GM19467 (cell line): ENCODE data around the gene CAMLG.
A peak's percentile ranks its signal among the peaks of the same experiment; 100 is the strongest.
"Not testable (repeated sequence)": the region's sequence is repeated elsewhere in the genome, so short reads cannot be mapped to it uniquely, and the experiment has no call there.

Experiments used
- ATAC-seq: cut with Tn5 transposase; IDR thresholded peaks from one replicate; pipeline ENCODE4 v1.9.1; 2021; ENCODE audit warnings: mild to moderate bottlenecking, moderate library complexity; ENCODE audit not compliant: unreplicated experiment

CAMLG gene

DNA sequence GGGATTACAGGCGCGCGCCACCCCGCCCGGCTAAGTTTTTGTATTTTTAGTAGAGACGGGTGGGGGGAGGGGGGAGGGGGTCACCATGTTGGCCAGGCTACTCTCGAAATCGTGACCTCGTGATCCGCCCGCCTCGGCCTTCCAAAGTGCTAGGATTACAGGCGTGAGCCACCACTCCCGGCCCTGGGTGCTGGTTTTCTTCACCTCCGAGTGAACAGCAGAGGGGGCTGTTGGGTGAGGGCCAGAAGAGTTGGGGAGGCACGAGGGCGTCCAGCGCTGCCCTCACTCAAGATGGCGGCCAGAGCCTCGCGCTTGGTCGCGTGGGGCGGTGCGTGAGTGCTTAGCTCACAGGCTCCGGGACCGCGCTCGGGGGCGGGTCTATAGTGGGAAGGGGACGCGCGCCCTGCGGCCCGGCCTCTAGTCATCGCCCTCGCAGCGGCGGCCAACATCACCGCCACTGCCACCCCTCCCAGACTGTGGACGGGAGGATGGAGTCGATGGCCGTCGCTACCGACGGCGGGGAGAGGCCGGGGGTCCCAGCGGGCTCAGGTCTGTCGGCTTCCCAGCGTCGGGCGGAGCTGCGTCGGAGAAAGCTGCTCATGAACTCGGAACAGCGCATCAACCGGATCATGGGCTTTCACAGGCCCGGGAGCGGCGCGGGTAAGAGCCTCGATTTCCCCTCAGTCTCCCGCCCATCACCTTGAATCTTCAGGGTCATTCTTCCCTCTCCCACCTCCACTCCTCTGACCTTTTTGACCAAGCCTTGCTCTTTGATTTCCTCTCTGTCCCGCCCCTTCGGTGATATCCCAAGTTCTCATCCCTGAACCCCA, at the start of gene CAMLG:
TSS of gene CAMLG (plus strand) at position 416 of the 830 bp plus-strand sequence. CDS start at position 489, 73 bp downstream.
- ATAC-seq: peak; percentile 93

DNA sequence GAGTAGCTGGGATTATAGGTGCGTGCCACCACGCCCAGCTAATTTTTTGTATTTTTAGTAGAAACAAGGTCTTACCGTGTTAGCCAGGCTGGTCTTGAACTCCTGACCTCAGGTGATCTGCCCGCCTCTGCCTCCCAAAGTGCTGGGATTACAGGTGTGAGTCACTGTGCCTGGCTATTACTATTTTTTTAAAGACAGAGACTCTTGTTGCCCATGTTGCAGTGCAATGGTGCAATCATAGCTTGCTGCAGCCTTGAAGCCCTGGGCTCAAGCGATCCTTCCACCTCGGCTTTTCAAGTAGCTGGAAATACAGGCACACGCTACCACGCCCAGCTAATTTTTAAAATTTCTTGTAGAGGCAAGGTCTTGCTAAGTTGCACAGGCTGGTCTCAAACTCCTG, 48.2 kb upstream of the CAMLG start:
- ATAC-seq: not testable (repeated sequence)

DNA sequence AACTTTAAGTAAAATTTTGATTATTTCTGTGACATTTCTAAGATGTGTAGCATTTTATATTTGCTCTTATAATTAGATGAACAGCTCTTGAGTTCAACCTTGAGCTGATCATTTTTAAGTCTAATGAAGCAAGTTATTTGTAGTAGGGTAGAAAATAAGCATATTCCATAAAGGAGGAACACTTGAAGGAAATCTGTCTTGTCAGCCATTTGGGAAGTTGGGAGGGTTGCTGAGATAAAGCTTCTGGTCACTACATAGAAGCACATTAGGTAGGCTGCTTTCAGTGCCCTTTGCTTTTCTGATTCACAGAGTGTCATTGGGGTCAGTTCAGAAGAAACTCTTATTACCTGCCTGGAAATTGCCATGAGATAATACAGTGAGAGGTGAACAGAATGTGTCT, 45.6 kb upstream of the CAMLG start:
- ATAC-seq: no peak

DNA sequence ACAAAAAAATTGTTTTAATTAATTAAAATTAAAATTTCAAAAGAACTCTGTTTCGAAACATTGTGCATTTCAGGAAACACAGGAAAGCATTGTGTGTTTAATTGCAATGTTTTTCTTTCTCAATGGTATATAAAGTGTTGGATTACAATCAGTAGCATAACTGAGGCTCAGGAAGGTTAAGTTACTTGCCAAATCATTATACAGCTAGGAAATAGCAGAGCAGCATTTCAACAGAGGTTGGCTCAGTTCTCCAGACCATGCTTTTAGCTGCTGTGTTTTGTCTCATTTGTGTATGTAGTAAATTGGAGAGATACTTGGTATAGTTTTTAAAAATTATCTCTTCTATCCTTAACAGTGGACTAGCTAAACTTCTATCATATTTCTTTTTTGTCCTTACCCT, 30.0 kb upstream of the CAMLG start:
- ATAC-seq: no peak

DNA sequence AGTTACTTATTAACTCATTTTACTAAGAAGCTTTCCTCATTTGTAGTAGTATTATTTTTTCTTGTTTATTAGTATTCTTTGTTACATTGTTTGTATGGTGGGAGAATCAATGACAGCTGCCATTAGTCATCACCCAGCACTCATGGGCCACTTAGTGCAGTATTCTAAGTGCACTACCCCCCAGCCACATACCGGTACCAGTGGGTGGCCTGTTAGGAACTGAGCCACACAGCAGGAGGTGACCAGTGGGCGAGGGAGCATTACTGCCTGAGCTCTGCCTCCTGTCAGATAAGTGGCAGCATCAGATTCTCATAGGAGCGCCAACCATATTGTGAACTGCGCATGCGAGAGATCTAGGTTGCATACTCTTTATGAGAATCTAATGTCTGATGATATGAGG, 24.2 kb upstream of the CAMLG start:
- ATAC-seq: no peak

DNA sequence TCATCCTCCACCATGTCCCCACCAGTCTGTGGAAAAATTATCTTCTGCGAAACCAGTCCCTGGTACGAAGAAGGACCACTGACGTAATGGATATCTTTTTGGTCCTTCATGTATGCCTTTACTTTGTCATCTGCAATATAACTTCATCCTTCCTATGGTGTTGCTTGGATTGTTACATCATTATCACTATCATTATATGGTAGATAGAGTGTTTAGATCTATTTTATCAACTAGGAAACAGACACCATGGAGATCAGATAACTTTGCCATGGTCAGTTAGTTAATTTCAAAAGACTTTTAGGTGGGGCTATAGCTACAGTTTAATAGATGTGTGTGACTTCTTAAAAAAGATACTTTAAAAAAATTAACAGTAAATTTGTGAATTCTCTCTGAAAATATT, 23.8 kb upstream of the CAMLG start:
- ATAC-seq: no peak

DNA sequence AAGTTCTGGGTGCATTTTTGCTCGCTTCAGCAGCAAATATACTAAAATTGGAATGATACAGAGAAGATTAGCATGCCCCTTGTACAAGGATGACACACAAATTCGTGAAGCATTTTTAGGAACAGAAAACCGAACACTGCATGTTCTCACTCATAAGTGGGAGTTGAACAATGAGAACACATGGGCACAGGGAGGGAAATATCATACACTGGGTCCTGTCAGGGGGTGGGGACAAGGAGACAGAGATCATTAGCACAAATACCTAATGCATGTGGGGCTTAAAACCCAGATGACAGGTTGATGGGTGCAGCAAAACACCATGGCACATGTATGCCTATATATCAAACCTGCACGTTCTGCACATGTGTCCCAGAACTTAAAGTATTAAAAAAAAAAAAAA, 22.9 kb upstream of the CAMLG start:
- ATAC-seq: not testable (repeated sequence)

DNA sequence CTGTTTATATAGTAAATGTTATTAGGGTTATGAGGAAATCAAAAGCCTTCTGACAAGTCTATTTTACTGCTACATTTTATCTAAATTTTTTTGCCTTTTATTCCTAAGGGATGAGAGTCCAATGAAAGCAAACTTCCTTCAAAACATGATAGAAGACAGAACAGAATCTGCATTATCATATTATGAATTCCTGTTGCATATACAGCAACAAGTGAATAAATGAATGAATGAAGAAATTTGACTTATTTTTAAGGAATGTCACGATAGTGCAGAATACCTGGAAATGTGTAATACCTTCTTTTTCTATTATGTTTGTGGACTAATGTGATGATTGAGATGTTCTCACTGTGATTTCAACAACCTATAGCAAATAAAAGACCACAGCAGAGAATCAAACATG, 13.5 kb upstream of the CAMLG start:
- ATAC-seq: no peak

DNA sequence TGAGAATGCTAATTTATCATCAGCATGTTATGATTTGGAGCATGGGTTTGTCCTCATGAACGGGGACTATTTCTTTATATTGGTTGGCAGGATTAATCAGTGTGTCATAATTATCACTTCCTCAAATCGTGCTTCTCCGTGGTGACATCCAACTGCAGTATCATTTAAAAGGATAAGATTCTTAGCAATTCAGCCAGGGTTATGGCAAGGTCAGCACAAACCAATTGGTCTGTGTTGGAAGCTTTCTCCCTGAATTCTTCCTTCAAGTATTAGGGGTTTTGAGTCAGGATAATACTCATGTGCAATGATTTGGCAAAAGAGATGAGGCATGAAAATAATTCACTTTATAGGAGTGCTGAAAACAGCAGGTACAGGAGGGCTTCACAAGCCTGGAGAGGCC, 5.5 kb upstream of the CAMLG start:
- no peak for ATAC-seq

DNA sequence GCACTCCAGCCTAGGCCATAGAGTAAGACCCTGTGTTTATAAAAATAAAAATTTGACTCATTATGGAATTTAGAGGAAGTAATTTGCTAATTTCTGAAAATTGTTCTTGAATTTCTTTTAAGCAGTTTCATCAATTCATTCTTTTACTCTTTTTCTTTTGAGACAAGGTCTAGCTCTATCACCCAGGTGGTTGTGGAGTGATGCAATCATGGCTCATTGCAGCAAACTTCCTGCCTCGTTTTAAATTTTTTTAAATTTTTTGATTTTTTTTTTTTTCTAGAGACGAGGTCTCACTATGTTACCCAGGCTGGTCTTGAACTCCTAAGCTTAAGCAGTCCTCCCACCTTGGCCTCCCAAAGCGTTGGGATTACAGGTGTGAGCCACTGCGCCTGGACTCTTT, 3.1 kb upstream of the CAMLG start:
- ATAC-seq: no peak

DNA sequence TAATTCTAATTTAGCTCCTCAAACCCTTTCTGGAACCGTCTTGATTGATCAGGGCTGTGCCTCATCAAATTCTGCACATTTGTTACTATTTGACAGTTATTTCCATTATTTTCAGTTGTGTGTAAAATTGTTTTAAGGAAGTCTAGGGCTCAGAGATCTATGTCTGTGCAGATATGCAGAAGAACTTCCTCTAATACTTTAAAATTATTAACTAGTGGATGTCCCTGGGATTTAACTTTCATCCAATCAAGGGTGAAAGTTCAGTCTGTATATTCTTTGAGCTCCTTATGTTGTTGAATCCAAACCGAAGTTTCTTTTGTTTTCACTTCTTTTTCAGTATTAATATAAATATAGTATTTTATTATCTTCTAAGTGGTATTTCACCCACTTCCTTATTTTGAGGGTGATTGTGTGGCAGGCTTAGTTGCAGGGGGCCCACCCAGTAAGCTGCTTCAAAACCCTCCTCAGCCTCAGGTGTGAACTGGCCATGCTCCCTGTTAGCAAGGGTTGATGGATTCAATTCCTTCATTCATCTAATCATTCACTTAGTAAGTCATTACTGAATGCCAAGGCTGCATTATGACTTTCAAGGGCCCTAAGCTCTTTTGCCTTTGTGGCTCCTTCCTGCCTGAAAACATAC, 2.1 kb upstream of the CAMLG start:
- ATAC-seq: no peak

DNA sequence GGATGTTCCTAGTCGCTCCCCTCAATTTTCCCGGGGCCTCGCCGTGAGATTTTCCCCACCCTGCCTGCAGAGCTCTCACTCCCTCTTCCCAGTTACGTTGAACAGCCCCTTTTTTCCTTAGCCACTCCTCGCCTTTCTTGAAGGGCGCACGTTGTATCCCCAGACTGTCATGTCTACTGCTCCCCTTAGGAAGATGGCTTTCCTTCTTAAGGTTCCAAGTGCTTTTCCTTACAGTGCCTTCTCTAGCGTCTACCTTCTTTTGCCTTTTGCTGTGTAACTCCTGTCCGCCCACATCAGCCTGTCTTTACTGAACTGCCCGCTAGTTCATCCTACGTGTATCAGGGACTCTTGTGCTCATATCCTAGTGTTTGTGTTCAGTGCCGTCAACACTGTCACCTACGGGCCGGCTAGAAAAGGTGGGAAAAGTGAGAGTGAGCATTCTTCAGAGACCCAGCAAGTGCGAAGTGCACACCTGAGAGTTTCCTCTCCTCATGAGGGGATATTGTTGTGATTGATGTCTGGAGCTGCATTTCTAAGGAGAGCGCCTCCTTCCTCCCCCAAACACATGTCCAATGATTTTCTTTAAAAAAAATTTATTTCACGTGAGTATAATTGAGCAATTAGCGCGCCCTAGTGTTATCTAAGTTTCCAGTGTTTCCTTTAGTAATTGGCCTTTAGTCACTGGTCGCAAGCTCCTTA, 764 bp downstream of the CAMLG start:
- ATAC-seq: no peak

DNA sequence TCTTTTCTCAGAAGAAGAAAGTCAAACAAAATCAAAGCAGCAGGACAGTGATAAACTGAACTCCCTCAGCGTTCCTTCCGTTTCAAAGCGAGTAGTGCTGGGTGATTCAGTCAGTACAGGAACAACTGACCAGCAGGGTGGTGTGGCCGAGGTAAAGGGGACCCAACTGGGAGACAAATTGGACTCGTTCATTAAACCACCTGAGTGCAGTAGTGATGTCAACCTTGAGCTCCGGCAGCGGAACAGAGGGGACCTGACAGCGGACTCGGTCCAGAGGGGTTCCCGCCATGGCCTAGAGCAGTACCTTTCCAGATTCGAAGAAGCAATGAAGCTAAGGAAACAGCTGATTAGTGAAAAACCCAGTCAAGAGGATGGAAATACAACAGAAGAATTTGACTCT, 2.7 kb downstream of the CAMLG start:
- ATAC-seq: no peak

DNA sequence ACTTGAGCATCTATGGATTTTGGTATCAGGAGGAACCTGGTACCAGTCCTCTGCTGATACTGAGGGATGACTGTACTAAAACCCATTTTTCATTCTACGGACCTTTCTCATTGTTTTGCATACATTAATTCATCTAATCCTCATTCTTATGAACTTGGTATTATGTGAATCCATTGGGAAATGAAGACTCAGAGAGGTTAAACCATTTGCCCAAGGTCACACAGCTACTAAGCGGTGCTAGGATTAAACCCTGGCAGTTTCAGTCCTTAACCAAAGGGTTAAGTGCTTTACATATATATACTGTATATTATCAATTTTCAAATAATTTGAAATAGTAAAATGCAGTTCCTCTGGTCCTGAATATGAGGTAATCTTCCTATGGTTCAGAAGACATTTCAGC, 3.8 kb downstream of the CAMLG start:
- no peak for ATAC-seq

DNA sequence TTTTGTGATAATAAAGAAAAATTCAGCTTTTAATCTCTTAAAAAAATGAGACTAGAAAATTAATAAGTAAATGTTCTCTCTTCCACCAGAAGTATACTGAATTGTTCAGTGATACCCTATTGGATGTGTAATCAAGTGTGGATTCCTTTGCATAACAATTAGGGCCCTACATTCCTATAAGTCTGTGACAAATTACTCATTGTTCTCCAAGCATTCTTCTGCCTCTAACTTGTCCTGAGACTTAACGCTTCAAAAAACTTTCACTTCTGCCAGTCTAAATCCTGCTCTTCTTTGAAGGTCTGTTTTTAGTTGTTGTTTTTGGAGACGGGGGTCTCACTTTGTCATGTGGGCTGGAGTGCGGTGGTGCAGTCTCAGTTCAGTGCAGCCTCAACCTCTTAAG, 11.1 kb downstream of the CAMLG start:
- no peak for ATAC-seq

DNA sequence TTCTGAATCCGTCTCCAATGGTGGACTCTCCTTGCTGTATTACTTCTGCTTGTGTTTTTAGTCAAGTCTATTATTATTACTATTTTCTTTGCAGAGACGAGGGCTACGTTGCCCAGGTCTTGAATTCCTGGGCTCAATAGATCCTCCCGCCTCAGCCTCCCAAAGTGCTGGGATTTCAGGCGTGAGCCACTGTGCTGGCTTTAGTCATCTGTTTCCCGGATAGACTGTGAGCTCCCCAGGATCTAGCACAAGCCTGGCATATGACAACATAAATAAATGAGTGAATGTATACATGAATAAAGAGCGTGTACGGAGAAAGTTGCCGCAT, 19.8 kb downstream of the CAMLG start:
- peak; percentile 16 for ATAC-seq

DNA sequence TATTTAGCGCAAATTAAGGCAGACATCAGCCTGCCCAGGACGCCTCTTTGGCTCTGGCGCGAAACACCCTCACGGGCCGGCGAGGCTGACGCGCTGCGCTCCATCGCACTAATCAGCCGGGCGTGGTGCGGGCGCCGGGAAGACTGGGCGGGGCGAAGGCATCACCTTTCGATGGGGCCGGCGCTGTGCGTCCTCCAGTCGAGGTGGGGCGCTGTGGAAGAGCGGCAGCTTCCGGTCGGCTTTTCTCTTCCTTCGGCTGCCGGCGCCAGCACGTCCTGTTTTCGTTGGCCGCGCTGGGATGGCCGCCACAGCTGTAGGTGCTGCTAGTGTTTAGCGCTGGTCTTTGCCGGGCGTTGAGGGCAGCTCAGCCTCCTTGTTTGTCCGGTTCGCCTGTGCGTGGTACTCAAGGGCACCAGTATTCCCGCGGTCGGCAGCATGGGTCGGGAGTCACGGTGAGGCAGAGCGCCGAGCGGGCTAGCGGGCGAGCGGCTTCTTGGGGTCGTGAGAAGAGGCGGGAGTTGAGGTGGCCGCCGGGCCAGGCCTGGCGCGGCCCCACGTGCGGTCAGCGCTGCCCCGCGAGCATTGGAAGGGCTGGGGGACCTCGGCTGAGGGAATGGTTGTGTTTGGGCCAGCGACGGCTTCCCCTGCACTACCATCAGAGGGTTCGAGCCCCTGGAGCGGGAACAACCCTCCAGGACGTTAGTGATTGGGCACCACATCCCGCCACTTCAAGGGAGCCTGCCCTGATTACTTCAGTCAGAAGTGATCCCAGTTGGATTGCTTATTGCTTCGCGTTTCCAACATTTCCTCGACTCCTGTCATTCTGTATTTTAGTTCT, 20.4 kb downstream of the CAMLG start, which contains the start of gene DDX46:
TSS of gene DDX46 (plus strand) at position 276 of the 838 bp plus-strand sequence. CDS start at position 436, 160 bp downstream.
- ATAC-seq: peak; percentile 94

DNA sequence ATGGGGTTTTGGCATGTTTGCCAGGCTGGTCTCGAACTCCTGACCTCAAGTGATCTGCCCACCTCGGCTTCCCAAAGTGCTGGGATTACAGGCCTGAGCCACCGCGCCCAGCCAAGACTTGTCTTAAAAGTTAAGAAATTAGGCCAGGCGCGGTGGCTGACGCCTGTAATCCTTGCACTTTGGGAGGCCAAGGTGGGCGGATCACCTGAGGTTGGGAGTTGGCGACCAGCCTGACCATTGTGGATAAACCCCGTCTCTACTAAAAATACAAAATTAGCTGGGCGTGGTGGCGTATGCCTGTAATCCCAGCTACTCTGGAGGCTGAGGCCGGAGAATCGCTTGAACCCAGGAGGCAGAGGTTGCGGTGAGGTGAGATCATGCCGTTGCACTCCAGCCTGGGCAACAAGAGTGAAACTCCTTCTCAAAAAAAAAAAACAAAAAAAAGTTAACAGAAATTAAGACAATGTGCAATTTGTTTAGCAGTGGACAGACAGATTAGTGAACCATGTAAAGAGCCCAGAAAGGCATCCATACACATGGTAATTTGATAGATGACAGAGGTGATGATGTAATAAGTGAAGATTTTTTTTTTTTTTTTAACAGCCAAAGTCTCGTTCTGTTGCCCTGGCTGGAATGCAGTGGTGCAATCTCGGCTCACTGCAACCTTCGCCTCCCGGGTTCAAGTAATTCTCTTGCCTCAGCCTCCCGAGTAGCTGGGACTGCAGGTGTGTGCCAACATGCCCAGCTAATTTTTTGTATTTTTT, 29.4 kb downstream of the CAMLG start:
- not testable (repeated sequence) for ATAC-seq

DNA sequence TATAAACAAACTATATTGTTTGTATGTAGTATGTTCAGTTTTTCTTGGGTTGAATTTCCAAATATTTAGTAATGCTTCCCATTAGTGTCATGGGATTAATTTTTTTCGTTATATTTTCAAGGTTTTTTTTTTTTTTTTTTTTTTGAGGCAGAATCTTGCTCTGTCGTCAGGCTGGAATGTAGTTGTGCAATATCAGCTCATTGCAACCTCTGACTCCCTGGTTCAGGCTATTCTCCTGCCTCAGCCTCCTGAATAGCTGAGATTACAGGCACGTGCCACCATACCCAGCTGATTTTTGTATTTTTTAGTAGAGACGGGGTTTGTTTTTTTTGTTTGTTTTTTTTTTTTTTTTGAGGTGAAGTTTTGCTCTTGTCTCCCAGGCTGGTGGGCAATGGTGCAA, 30.9 kb downstream of the CAMLG start:
- no peak for ATAC-seq

DNA sequence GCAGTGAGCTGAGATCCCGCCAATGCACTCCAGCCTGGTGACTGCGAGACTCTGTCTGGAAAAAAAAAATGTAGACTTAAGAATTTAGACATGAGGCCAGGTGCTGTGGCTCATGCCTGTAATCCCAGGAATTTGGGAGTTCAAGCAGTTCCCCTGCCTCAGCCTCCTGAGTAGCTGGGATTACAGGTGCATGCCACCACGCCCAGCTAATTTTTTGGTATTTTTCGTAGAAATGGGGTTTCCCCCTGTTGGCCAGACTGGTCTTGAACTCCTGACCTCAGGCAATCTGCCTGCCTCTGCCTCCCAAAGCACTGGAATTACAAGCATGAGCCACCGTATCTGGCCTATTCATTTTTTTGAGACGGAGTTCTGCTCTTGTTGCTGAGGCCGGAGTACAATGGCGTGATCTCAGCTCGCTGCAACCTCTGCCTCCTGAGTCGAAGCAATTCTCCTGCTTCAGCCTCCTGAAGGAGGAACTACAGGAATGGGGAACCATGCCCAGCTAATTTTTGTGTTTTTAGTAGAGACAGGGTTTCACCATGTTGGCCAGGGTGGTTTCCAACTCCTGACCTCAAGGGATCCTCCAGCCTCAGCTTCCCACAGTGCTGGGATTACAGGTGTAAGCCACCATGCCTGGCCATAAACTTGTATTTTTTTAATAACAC, 34.2 kb downstream of the CAMLG start:
- no peak for ATAC-seq
